Measurements from ENCODE around the gene SMIM11.
"Not testable (repeated sequence)": the region's sequence is repeated elsewhere in the genome, so short reads cannot be mapped to it uniquely, and the experiment has no call there.

The SMIM11 gene

DNA sequence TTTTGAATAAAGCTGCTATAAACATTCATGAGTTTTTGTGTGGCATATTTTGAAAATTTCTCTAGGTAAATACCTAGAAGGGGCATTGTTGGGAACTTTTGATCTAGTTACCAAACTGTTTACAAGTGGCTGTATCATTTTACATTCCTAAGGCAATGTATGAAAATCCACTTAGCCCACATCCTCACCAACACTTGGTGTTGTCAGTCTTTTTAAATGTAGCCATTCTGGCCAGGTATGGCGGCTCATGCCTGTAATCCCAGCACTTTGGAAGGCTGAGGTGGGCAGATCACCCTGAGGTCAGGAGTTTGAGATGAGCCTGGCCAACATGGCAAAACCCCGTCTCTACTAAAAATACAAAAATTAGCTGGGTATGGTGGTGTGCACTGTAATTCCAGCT lies 17.4 kb upstream of the SMIM11 start:
- DNase-seq: no peak

GRCh38 chr21:34358866-34359265 lies 16.4 kb upstream of the SMIM11 start:
- DNase-seq: no peak

DNA sequence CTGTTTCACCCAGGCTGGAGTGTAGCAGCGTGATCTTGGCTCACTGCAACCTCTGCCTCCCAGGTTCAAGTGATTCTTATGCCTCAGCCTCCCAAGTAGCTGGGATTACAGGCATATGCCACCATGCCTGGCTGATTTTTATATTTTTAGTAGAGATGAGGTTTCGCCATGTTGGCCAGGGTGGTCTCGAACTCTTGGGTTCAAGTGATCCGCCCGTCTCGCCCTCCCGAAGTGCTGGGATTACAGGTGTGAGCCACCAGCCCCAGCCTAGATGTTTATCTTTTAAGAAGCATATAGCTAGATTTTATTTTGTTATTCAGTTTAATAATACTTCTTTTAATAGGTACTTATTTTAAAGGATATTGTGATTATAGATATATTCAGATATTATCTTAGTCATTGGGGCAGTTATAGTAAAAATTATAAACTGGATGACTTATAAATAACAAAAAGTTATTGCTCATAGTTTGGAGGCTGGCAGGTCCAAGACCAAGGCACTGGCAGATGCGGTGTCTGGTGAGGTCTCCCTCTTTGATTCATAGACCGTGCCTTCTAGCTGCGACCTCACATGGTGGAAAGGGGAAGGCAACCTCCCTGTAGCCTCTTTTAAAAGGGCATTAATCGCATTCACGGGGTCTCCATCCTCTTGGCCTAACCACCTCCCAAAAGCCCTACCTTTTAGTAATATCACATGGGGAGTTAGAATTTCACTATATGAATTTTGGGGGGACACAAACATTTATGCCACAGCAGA lies 14.6 kb upstream of the SMIM11 start:
- DNase-seq: no peak

GRCh38 chr21:34362136-34362444 lies 13.2 kb upstream of the SMIM11 start:
- no peak for DNase-seq

GRCh38 chr21:34362670-34363069 lies 12.6 kb upstream of the SMIM11 start:
- DNase-seq: no peak

DNA sequence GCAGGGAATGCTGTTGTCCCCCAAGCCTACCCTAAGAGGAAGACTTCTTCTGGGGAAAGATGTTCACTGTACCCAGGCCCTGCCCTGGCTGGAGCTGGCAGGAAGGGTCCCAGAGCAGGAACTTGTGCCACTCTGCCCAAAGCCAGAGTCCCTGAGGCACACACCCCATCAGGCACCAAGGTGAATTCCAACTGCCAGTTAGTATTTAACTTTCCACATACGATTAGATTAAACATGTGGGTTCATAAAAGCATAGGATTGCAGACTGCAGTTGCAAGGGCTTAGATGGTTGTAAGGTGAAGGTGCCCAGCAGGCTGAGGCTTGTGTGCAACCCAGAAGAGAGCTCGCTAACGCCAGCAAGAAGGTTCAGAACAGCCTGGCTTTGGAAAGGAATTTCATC lies 11.6 kb upstream of the SMIM11 start, which contains the start of gene KCNE2:
KCNE2 (plus strand) TSS at position 274 of the 400 bp plus-strand sequence. CDS start 6,473 bp downstream, outside the sequence.
- DNase-seq: no peak

DNA sequence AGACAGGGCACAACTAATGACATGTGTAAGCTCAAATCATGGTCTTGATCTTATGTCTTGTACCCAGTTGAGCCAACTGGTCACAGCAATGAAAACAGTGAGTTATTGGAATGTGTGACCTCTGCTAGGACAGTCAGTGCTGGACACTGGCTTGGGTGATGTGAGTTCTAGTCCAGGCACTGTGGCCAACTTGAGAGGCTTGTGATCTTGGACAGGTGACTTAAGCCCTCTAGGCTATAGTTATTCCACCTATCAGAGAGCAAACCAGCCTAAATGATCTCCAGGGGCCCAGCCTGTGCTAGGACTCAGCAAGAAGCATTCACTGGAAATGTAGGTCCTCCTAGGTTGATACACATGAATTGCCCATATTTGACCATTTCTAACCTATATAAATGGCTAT lies 10.4 kb upstream of the SMIM11 start:
- no peak for DNase-seq

- DNase-seq: no peak
Measured at GRCh38 chr21:34365809-34366208, 9.5 kb upstream of the SMIM11 start.

DNA sequence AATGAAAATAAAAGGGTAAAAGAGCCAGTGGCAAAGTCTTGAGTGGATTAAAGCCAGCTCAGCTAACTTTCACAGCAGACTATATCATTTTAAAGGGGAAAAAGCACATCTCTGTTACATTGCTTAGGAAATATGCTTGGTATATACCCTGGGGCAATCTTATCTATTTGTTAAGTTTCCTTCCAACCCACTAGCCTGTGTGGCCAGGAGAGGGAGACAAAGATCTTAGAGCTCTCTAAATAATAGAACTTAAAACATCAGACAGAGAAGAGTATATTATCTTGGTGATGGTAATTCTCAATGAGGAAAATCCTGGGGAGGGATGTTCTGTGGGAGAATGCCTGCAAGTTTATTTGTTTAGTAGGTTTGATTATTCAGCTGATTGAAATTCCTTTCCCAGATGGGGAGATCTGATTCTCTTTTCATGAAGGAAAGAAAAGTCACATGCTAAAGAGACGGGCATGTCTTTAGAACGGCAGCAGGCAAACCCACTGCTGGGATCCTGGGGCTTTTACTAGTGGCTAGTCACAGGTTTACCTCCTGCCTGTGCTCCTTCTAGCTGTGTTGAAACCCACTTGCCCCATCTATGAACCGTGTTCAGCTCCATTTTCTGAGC lies 7.9 kb upstream of the SMIM11 start:
- DNase-seq: no peak

DNA sequence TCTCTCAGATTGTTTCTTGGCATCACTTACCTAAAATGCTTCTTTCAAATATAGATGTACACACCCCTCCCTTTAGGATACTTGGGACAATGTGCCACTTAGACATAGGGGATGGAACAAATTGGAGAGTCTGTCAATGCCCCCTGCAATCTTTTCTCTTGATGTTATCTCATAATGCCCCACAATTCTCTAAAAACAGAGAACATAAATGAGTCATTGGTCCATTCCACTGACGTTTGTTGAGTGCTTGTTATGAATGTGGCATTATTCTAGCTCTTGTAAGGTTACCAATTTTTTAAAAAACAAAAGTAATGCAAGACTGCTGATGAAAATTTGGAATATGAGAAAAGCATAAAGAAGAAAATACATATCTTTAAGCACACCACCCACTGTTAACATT lies 5.6 kb upstream of the SMIM11 start:
- DNase-seq: no peak

GRCh38 chr21:34372321-34372720 lies 3.0 kb upstream of the SMIM11 start:
- DNase-seq: no peak

DNA sequence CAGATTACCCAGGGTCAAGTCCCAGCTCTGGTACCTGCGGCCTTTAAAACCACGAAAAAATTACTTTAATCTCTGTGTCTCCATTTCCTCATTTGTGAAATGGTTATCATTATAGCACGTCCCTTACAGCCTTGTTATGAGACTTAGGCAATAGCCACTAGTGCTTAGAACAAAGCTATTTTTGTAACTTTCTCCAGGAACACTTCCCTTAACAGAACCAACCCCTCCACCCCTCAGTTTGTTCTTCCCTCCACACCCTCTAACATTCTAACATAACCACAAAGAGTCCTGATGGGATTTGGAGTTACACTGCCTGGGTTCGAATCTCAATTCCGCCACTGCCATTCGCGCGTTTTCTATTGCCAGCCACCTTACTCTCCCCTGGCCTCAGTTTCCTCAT lies 845 bp upstream of the SMIM11 start:
- DNase-seq: not testable (repeated sequence)

DNA sequence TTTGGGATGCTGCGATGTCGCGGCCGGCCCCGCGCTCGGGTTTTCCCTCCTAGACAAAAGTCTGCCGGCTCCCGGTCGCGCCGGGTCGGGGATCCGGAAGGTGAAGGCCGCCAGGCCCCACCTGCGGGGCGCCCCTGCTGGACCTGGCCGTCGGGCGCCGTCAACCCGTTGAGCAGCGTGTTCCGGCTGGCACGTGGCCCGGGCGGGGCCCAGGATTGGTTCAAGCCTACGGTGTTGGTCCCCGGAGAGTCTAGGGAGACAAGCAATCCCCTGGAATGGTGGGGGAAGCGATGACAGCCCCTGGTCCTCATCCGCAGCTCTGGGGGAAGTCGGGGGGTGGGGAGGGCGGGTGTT lies 289 bp downstream of the SMIM11 start:
- not testable (repeated sequence) for DNase-seq

- DNase-seq: not testable (repeated sequence)
Measured at GRCh38 chr21:34383138-34383537, 7.8 kb downstream of the SMIM11 start.

- not testable (repeated sequence) for DNase-seq
Measured at GRCh38 chr21:34383724-34384415, 8.6 kb downstream of the SMIM11 start.

GRCh38 chr21:34400522-34400921 lies 25.2 kb downstream of the SMIM11 start:
- DNase-seq: not testable (repeated sequence)

DNA sequence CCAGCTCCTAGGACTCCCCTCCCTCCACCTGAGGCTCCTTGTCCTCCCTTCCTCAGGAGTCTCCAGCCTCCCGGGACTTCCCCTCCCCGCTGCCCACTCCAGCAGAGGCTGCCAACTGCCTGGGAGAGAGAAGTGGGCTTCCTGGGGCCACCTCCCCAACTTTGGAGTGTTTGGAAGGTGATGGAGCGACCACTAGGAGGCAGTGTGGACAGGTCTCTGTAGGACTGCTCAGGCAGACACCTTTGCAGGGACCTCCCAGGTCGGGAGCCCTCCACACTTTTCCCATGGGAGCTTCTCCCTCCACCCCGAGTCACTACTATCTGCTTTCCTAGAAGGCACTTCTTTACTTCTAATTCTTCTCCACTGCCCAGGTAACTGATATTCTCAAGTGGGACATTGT lies 29.4 kb downstream of the SMIM11 start:
- DNase-seq: not testable (repeated sequence)

GRCh38 chr21:34405686-34406085 lies 30.4 kb downstream of the SMIM11 start:
- not testable (repeated sequence) for DNase-seq

DNA sequence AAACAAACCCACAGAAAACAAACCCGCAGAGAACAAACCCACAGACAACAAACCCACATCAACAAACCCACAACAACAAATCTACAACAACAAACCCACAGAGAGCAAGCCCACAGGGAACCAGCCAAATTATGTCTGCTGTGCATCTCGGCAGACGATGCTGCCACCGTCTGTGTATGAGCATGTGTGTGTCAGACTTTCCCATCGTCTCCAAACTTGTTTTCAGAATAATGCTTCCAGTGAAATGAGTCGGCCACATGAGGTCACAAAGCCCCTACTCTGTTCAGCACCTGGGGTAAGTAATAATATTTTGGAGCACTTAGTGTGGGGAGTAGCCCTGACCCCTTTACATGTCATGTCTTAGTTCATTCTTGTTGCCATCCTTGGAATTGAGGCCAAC lies 30.8 kb downstream of the SMIM11 start:
- not testable (repeated sequence) for DNase-seq

DNA sequence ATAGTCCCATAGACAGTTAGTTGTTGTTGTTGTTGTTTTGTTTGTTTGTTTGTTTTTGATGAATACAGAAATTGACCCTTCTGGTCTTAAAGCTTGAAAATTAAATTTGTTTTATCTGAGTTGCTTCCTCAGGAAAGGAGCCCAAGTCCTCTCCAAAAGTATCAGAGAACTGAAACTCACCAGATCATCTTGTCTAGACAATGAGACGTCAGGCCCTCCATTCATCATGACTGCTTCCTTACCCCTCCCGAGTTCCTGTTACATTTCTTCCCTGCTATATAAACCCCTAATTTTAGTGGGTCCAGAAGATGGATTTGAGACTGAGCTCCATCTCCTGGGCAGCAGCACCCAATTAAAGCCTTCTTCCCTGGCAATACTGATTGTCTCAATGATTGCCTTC lies 31.4 kb downstream of the SMIM11 start:
- not testable (repeated sequence) for DNase-seq

DNA sequence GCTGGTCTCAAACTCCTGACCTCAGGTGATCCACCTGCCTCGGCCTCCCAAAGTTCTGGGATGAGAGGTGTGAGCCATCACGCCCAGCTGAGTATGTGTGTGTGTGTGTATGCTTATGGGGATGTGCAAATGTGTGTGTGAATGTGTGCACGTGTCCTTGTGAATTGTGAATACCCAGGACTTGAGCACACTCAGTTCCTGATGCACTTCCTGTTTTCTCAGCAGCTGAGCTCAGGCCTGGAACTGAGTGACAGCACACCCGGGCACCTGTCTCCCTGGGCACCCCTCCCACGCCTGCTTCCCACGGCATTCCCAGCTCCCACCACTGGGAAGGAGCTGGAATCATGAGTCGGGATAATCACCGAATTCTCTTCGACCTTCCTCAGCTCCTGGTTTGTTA lies 32.0 kb downstream of the SMIM11 start:
- DNase-seq: not testable (repeated sequence)

DNA sequence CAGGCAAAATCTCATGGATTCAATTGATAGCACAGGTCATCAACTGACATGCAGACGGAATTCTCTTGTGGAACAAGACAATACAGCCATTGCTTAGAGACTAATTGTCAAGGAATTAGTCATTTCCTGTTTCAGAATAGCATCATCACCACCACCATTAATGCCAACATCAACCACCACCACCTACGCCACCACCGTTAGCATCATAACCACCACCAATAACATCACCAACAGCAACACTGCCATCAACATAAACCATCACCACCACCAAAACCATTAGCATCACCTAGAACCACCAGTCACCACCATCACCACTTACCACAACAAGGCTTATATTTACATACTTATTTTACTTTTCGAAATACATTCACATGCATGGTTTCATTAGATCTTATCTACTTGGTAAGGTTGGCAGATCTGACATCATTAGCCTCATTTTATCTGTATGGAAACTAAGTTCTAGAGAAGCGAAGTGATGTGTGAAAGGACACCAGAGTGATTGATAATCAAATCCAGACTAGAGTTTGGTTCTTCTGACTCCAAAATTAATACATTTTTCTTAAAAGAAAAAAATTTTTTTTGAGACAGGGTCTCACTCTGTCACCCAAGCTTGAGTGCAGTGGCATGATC lies 42.3 kb downstream of the SMIM11 start:
- DNase-seq: not testable (repeated sequence)

DNA sequence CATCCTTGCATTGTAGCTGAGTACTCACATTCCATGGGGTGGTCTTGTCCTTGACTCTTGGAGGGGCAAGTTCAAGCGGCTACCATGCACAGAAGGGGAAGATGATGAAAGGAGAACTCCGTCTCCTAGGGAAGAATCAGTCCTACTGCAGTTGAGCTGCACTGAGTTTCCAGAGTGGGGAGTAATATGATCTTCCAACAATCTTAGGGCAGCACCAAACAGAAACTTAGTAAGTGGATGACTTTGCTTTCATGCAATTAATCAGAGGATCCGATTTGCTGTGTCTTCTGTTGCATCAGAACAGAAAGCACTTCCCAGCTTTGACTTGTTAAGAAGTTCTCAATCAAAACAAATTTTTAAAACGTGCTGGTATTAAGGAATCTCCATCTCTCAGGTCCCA lies 48.5 kb downstream of the SMIM11 start, which contains the start of gene SMIM34:
SMIM34 (minus strand) TSS at position 147 of the 400 bp plus-strand sequence; CDS start at position 35, 112 bp downstream.
- DNase-seq: not testable (repeated sequence)

Measured in femur (tissue), 1 donor.